Neuronal stem cell (in vitro differentiated cells): Measurements from ENCODE around the gene OR8S1.
"Not testable (repeated sequence)": the region's sequence is repeated elsewhere in the genome, so short reads cannot be mapped to it uniquely, and the experiment has no call there.

ENCODE experiments used
- DNase-seq: peaks from one replicate; pipeline ENCODE4 v3.0.0-alpha.2; 2013; ENCODE audit warnings: low spot score
- H2AFZ ChIP-seq: one replicate; pipeline ENCODE4 v1.6.1; 2013; ENCODE audit warnings: mild to moderate bottlenecking, low read length, inconsistent platforms
- H2AK5ac ChIP-seq: 2 replicates; pipeline ENCODE4 v1.6.1; 2013; ENCODE audit warnings: low read depth, mild to moderate bottlenecking, inconsistent platforms, low read length, moderate library complexity, mixed read lengths
- H2BK120ac ChIP-seq: 2 replicates; pipeline ENCODE4 v1.6.1; 2013; ENCODE audit warnings: low read depth, mild to moderate bottlenecking, inconsistent platforms, low read length, moderate library complexity, mixed read lengths
- H2BK12ac ChIP-seq: one replicate; pipeline ENCODE4 v1.6.1; 2013; ENCODE audit warnings: low read length, inconsistent platforms
- H2BK15ac ChIP-seq: 2 replicates; pipeline ENCODE4 v1.6.1; 2013; ENCODE audit warnings: mild to moderate bottlenecking, low read length, inconsistent platforms, mixed read lengths
- H2BK5ac ChIP-seq: one replicate; pipeline ENCODE4 v1.6.1; 2013; ENCODE audit warnings: inconsistent platforms, mild to moderate bottlenecking, low read length, moderate library complexity
- H3K14ac ChIP-seq: one replicate; pipeline ENCODE4 v1.6.1; 2013; ENCODE audit warnings: low read length, inconsistent platforms
- H3K18ac ChIP-seq: 2 replicates; pipeline ENCODE4 v1.6.1; 2013; ENCODE audit warnings: low read length, inconsistent platforms
- H3K23ac ChIP-seq: 2 replicates; pipeline ENCODE4 v1.6.1; 2013; ENCODE audit warnings: low read depth, mild to moderate bottlenecking, mixed read lengths, low read length, inconsistent platforms; ENCODE audit not compliant: poor library complexity
- H3K27ac ChIP-seq: replicated peaks from 3 replicates; pipeline ENCODE4 v1.5.1; 2013; ENCODE audit warnings: low read length, inconsistent platforms
- H3K27me3 ChIP-seq, 3 experiments: 2 replicates each; pipeline ENCODE4 v1.6.1; 2013; ENCODE audit warnings: low read length in 3 of 3, mild to moderate bottlenecking in 2 of 3, inconsistent platforms in 1 of 3, low read depth in 1 of 3, mixed read lengths in 1 of 3, moderate library complexity in 1 of 3; ENCODE audit not compliant: control insufficient read depth in 3 of 3, insufficient read depth in 3 of 3
- H3K36me3 ChIP-seq, 2 donors: replicated peaks in 1 of 2; 2 replicates each; pipeline ENCODE4 v1.6.1; 2013; ENCODE audit warnings: low read length in 2 of 2; ENCODE audit not compliant: control insufficient read depth in 2 of 2, insufficient read depth in 2 of 2
- H3K4ac ChIP-seq: 2 replicates; pipeline ENCODE4 v1.6.1; 2013; ENCODE audit warnings: inconsistent platforms, mild to moderate bottlenecking, low read length, moderate library complexity
- H3K4me1 ChIP-seq, 2 donors: 1 replicate in 1 of 2; 2 replicates in 1 of 2; pipeline ENCODE4 v1.6.1; 2013; ENCODE audit warnings: low read length in 2 of 2, low read depth in 1 of 2; ENCODE audit not compliant: control insufficient read depth in 2 of 2, insufficient read depth in 1 of 2
- H3K4me2 ChIP-seq: one replicate; pipeline ENCODE4 v1.6.1; 2013; ENCODE audit warnings: mild to moderate bottlenecking, low read length, inconsistent platforms; ENCODE audit not compliant: insufficient read depth, poor library complexity, severe bottlenecking
- H3K4me3 ChIP-seq, 2 donors: 2 replicates each; pipeline ENCODE4 v1.5.1; 2013; ENCODE audit warnings: low read length in 2 of 2, mild to moderate bottlenecking in 2 of 2, inconsistent platforms in 1 of 2, moderate library complexity in 1 of 2
- H3K79me1 ChIP-seq: one replicate; pipeline ENCODE4 v1.6.1; 2013; ENCODE audit warnings: low read depth, mild to moderate bottlenecking, inconsistent platforms, low read length, moderate library complexity
- H3K9ac ChIP-seq: one replicate; pipeline ENCODE4 v1.6.1; 2013; ENCODE audit warnings: mild to moderate bottlenecking, low read depth, low read length, inconsistent platforms; ENCODE audit not compliant: poor library complexity
- H3K9me3 ChIP-seq, 2 donors: replicated peaks in 1 of 2; 2 replicates each; pipeline versions ENCODE3 to v1.6.1; 2013; ENCODE audit warnings: low read length in 2 of 2, mild to moderate bottlenecking in 2 of 2, inconsistent platforms in 1 of 2, low read depth in 1 of 2, mixed read lengths in 1 of 2, moderate library complexity in 1 of 2; ENCODE audit not compliant: control insufficient read depth in 2 of 2, insufficient read depth in 1 of 2
- H4K8ac ChIP-seq: one replicate; pipeline ENCODE4 v1.6.1; 2013; ENCODE audit warnings: low read depth, mild to moderate bottlenecking, inconsistent platforms, low read length, moderate library complexity
- H4K91ac ChIP-seq: one replicate; pipeline ENCODE4 v1.6.1; 2013; ENCODE audit warnings: low read length, low read depth, mild to moderate bottlenecking, inconsistent platforms; ENCODE audit not compliant: poor library complexity
- WGBS, 2 donors: extraction: QIAGEN DNeasy Blood & Tissue Kit; methylation state at CpG; one replicate each; pipeline ENCODE4 v1.1.7; 2013; ENCODE audit warnings: missing lambda C conversion rate in 2 of 2, mixed read lengths in 1 of 2; ENCODE audit not compliant: insufficient read length in 2 of 2, insufficient replicate concordance in 1 of 2; ENCODE audit errors: extremely low coverage in 2 of 2; 5-methylcytosine and 5-hydroxymethylcytosine counted together

The OR8S1 gene

DNA sequence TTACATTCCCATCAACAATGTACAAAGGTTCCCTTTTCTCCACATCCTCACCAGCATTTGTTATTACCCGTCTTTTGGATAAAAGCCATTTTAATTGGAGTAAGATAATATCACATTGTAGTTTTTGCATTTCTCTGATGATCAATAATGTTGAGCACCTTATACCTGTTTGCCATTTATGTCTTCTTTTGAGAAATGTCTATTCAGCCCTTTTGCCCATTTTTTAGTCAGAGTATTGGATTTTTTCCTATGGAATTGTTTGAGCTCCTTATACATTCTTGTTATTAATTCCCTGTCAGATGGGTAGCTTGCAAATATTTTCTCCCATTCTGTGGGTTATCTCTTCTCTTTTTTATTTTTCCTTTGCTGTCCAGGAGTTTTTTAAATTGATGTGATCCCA is 10.7 kb upstream of the OR8S1 start:
- Histone ChIP-seq H3K79me1 (no peaks in the 10 kb centered on the region), H2AK5ac (no peak overlapping the region), H3K36me3 (no peaks in the 10 kb centered on the region), H3K4ac (no peak overlapping the region), H3K27ac (no peak overlapping the region), H3K27me3 (no peaks in the 10 kb centered on the region), H3K9ac (no peak overlapping the region), H4K91ac (no peak overlapping the region), H3K18ac (no peak overlapping the region), H3K23ac (no peak overlapping the region), H2BK120ac (no peak overlapping the region), H3K4me1 (no peaks in the 10 kb centered on the region), H3K4me3 (no peak overlapping the region), H2BK5ac (no peak overlapping the region), H2BK15ac (no peak overlapping the region), H4K8ac (no peak overlapping the region), H2BK12ac (no peak overlapping the region), H3K4me2 (no peak overlapping the region), H2AFZ (no peak overlapping the region), H3K14ac (no peak overlapping the region), H3K9me3 (peaks cover 2 to 4% of the 10 kb centered on the region in 2 donors)
- no peak for DNase-seq
- no CpG with 5 or more reads among the region's 1 CpG for WGBS, 2 donors

DNA sequence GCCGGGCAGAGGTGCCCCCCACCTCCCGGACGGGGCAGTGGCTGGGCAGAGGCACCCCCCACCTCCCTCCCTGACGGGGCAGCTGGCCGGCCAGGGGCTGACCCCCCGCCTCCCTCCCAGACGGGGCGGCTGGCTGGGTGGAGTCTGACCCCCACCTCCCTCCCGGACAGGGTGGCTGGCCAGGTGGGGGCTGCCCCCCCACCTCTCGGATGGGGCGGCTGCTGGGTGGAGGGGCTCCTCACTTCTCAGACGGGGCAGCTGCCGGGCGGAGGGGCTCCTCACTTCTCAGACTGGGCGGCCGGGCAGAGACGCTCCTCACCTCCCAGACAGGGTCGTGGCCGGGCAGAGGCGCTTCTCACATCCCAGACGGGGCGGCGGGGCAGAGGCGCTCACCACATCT is 5.1 kb upstream of the OR8S1 start:
- not testable (repeated sequence) for H3K4ac ChIP-seq, H3K4me2 ChIP-seq, H2BK5ac ChIP-seq, H3K4me3 ChIP-seq, H3K4me1 ChIP-seq, H3K14ac ChIP-seq, H3K9ac ChIP-seq, H3K23ac ChIP-seq, H2BK15ac ChIP-seq, H2AK5ac ChIP-seq, H4K8ac ChIP-seq, H3K27me3 ChIP-seq, H3K18ac ChIP-seq, H3K79me1 ChIP-seq, H4K91ac ChIP-seq, H3K27ac ChIP-seq, H2BK12ac ChIP-seq, DNase-seq, H2BK120ac ChIP-seq, H3K36me3 ChIP-seq, H3K9me3 ChIP-seq, H2AFZ ChIP-seq
- WGBS, 2 donors, result no CpG with 5 or more reads among the region's 24 CpGs

DNA sequence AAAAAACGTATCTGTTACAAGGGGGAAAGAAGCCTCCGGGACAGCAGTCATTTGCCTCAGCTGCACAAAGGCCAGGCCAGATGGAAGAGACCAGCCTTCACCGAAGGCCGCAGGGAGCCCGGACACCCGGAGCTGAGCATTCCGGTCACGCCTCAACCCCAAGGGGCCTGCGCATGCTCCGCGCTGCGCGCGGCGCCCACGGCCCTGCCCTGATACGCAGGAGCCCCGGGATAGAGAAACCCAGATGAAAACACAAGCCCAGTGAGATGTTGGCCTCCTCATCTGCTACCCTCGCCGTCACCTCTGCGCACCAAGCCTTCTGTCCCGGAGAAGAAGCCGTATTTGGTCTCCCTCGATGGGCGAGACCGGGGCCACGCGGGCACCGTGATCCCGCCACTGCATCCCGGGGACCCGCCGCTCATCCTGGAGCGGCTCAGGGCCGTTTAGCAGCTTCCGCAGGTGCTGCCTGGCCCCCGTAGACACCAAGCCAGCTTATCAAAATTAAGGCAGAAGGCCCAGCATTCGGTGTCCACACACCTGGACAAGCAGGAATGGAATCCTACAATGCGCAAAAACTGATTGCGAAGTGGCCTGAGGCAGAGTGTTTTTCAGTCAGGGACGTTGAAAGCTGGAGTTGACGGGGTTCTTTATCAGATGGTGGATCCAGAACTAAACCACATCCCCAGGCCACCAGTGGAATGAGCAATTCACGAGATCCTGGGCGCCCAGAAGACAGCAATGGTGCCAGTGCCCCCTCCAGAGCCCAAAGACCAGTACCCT is 2.6 kb downstream of the OR8S1 start:
- no peak for DNase-seq
- no peak overlapping the region for H3K23ac ChIP-seq
- no peak overlapping the region for H3K4ac ChIP-seq
- H3K4me1 ChIP-seq, result no peaks in the 10 kb centered on the region
- H3K14ac ChIP-seq, result no peak overlapping the region
- no peaks in the 10 kb centered on the region for H3K36me3 ChIP-seq
- no peak overlapping the region for H3K9ac ChIP-seq
- H2BK15ac ChIP-seq, result no peak overlapping the region
- peaks cover 0 to 22% (median 0%) of the 10 kb centered on the region in 3 experiments for H3K27me3 ChIP-seq
- peak overlapping the region; percentile 45 for H3K18ac ChIP-seq
- H2BK5ac ChIP-seq, result peak overlapping the region; percentile 49
- no peak overlapping the region for H2AFZ ChIP-seq
- H2AK5ac ChIP-seq, result no peak overlapping the region
- no peaks in the 10 kb centered on the region for H3K9me3 ChIP-seq
- no peak overlapping the region for H3K4me2 ChIP-seq
- no peaks in the 10 kb centered on the region for H3K79me1 ChIP-seq
- H4K8ac ChIP-seq, result no peak overlapping the region
- H3K27ac ChIP-seq, result no peak overlapping the region
- H3K4me3 ChIP-seq, result no peak overlapping the region
- H2BK12ac ChIP-seq, result no peak overlapping the region
- no peak overlapping the region for H4K91ac ChIP-seq
- no peak overlapping the region for H2BK120ac ChIP-seq
- no CpG with 5 or more reads among the region's 44 CpGs for WGBS, 2 donors

DNA sequence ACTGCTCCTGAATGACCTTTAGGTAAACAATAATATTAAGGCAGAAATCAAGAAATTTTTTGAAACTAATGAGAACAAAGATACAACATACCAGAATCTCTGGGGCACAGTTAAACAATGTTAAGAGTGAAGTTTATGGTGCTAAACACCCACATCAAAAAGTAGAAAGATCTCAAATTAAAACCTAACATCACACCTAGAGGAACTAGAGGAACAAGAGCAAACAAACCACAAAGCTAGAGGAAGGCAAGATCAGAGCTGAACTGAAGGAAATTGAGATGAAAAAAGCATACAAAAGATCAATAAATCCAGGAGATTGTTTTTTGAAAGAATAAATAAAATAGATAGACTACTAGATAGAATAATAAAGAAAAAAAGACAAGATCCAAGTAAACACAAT is 7.2 kb downstream of the OR8S1 start:
- Histone ChIP-seq H2BK5ac (no peak overlapping the region), H2BK12ac (no peak overlapping the region), H3K4me3 (no peak overlapping the region), H4K8ac (no peak overlapping the region), H3K23ac (no peak overlapping the region), H2BK120ac (no peak overlapping the region), H3K27me3 (peaks cover 0 to 13% (median 0%) of the 10 kb centered on the region in 3 experiments), H3K4me2 (no peak overlapping the region), H3K36me3 (no peaks in the 10 kb centered on the region), H3K4ac (no peak overlapping the region), H2AK5ac (no peak overlapping the region), H3K27ac (no peak overlapping the region), H3K9ac (no peak overlapping the region), H3K9me3 (no peaks in the 10 kb centered on the region), H3K14ac (no peak overlapping the region), H2BK15ac (no peak overlapping the region), H3K18ac (no peak overlapping the region), H4K91ac (no peak overlapping the region), H2AFZ (no peak overlapping the region), H3K4me1 (no peaks in the 10 kb centered on the region), H3K79me1 (no peaks in the 10 kb centered on the region)
- DNase-seq, result no peak
